Progenitor cell of endocrine pancreas (in vitro differentiated cells): ENCODE data around the gene DNER. TPM values are rescaled to one million over a fixed set of nuclear protein-coding genes. Genes with fewer than 3 reads are reported as not detected.

ENCODE experiments used
- DNase-seq: peaks from one replicate; pipeline ENCODE4 v3.0.0; 2021; ENCODE audit warnings: low spot score; ENCODE audit not compliant: unreplicated experiment
- H3K27ac Mint-ChIP-seq: 2 replicates; pipeline ENCODE4 v1.8.0; 2021; ENCODE audit warnings: mild to moderate bottlenecking, moderate library complexity, mixed read lengths
- H3K27me3 Mint-ChIP-seq: 2 replicates; pipeline ENCODE4 v1.8.0; 2021; ENCODE audit warnings: mixed read lengths
- H3K36me3 Mint-ChIP-seq: 2 replicates; pipeline ENCODE4 v1.8.0; 2022; ENCODE audit warnings: mixed read lengths; ENCODE audit not compliant: insufficient read depth
- H3K4me1 Mint-ChIP-seq: 2 replicates; pipeline ENCODE4 v1.8.0; 2021; ENCODE audit warnings: low read depth, mixed read lengths
- H3K4me3 Mint-ChIP-seq: 2 replicates; pipeline ENCODE4 v1.8.0; 2021; ENCODE audit warnings: low read depth, mild to moderate bottlenecking, moderate library complexity, mixed read lengths
- H3K9me3 Mint-ChIP-seq: 2 replicates; pipeline ENCODE4 v1.8.0; 2021; ENCODE audit warnings: low read depth, mixed read lengths
- CTCF ChIP-seq: fragments of 200-600 bp; sonication (generic); IDR thresholded peaks from one replicate; pipeline ENCODE4 v1.5.0; 2021; ENCODE audit warnings: antibody characterized with exemption, mild to moderate bottlenecking; ENCODE audit not compliant: unreplicated experiment
- total RNA-seq: library from RNA; stranded (reverse); gene quantifications from 2 replicates; pipeline ENCODE4 v1.2.1, GENCODE V29; 2021

Gene DNER
- total RNA-seq, 1 donor from 2014 or later, result 0.91 TPM

- H3K4me3 Mint-ChIP-seq, result no peak overlapping the region
- no peaks in the 10 kb centered on the region for H3K4me1 Mint-ChIP-seq
- no peak for TF ChIP-seq CTCF
- no peaks in the 10 kb centered on the region for H3K36me3 Mint-ChIP-seq
- no peak for DNase-seq
- no peaks in the 10 kb centered on the region for H3K9me3 Mint-ChIP-seq
- H3K27me3 Mint-ChIP-seq, result peaks cover 50% of the 10 kb centered on the region
- H3K27ac Mint-ChIP-seq, result no peak overlapping the region
Observed at GRCh38 chr2:229675569-229675968, 38.8 kb downstream of the DNER start.

- Mint-ChIP-seq H3K4me1 (no peaks in the 10 kb centered on the region), H3K27ac (no peak overlapping the region), H3K4me3 (no peak overlapping the region), H3K9me3 (no peaks in the 10 kb centered on the region), H3K27me3 (peaks cover 52% of the 10 kb centered on the region), H3K36me3 (no peaks in the 10 kb centered on the region)
- no peak for DNase-seq
- TF ChIP-seq CTCF, result no peak
Observed at GRCh38 chr2:229674830-229675530, 39.4 kb downstream of the DNER start.

GRCh38 chr2:229673676-229674075, 40.7 kb downstream of the DNER start:
- Mint-ChIP-seq H3K9me3 (no peaks in the 10 kb centered on the region), H3K27me3 (peaks cover 52% of the 10 kb centered on the region), H3K27ac (no peak overlapping the region), H3K4me3 (no peak overlapping the region), H3K4me1 (no peaks in the 10 kb centered on the region), H3K36me3 (no peaks in the 10 kb centered on the region)
- no peak for TF ChIP-seq CTCF
- no peak for DNase-seq

- Mint-ChIP-seq H3K4me3 (no peak overlapping the region), H3K27me3 (peaks cover 42% of the 10 kb centered on the region), H3K36me3 (no peaks in the 10 kb centered on the region), H3K27ac (no peak overlapping the region), H3K4me1 (no peaks in the 10 kb centered on the region), H3K9me3 (no peaks in the 10 kb centered on the region)
- no peak for DNase-seq
- no peak for TF ChIP-seq CTCF
Observed at GRCh38 chr2:229672021-229672420, 42.3 kb downstream of the DNER start.

GRCh38 chr2:229669841-229670240, 44.5 kb downstream of the DNER start:
- Mint-ChIP-seq H3K4me1 (no peaks in the 10 kb centered on the region), H3K4me3 (no peak overlapping the region), H3K36me3 (no peaks in the 10 kb centered on the region), H3K27me3 (peaks cover 36% of the 10 kb centered on the region), H3K9me3 (no peaks in the 10 kb centered on the region), H3K27ac (no peak overlapping the region)
- DNase-seq, result no peak
- TF ChIP-seq CTCF, result no peak
